ENCODE data around the gene ZGLP1.
A peak's percentile ranks its signal among the peaks of the same experiment; 100 is the strongest.

ZGLP1 gene

DNA sequence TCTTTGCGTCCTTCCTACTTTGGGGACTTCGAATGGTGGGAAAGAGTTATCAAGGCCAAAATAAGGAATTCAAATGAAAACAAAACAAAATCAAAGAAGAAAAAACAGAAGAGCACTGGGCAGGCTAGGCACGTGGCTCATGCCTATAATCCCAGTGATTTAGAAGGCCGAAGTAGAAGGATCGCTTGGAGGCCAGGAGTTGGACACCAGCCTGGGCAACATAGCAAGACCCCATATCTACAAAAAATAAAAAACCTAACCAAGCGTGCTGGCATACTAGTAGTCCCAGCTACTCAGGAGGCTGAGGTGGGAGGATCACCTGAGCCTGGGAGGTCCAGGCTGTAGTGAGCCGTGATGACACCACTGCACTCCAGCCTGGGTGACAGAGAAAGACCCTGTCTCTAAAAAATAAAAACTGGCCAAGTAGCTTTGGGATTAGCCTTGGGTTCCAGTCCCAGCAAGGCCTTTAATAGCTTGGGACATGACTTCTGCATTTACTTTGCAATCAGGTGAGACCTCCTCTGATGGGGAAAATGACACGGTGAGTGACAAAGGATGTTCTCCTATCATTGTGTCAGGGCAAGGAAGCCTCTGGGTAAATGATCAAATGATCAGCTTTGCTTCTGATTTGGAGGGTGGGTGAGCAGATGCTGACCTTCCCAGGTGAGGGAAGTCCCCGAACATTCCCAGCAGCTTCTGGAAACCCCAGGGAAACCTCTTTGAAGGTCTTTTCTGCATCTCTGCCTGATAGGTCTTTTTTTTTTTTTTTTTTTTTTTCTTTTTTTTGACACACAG is 31.6 kb downstream of the ZGLP1 start:
- no peak for DNase-seq (ENCODE audit: low read depth)

DNA sequence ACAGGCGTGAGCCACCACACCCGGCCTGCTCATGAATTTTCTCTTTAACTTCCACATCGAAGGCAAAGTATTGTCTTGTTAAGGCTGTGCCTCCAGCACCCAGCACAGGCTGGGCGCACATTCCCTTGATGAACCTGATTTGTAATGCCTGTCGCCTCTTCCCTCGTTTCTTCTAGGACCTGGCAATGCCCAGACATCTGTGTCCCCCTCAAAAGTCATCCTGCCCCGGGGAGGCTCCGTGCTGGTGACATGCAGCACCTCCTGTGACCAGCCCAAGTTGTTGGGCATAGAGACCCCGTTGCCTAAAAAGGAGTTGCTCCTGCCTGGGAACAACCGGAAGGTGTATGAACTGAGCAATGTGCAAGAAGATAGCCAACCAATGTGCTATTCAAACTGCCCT is 35.0 kb downstream of the ZGLP1 start:
- no peak for DNase-seq (ENCODE audit: low read depth)

DNA sequence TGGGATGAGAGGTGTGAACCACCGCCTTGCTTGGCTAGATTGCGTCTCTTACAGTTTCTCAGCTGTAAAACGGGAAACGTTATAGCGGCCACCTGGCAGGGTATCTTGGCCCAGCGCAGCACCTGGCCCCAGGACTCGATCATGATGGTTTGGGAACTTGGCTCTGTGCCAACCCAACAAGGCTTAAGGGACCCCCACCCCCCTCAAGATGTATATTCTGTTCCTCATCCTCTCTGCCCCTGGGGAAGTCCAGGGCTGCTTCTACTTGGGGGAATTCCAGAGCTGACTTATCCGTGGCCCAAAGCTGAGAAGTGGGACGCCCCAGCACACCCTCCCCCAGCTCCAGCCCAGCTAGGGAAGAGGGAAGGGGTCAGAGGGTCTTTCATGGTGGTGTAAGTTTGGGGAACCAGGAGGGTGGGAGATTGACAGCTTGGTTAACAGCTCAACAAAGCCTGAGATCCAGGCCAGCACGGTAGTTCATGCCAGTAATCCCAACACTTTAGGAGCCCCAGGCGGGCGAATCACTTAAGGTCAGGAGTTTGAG is 38.0 kb downstream of the ZGLP1 start:
- no peak for DNase-seq (ENCODE audit: low read depth)

DNA sequence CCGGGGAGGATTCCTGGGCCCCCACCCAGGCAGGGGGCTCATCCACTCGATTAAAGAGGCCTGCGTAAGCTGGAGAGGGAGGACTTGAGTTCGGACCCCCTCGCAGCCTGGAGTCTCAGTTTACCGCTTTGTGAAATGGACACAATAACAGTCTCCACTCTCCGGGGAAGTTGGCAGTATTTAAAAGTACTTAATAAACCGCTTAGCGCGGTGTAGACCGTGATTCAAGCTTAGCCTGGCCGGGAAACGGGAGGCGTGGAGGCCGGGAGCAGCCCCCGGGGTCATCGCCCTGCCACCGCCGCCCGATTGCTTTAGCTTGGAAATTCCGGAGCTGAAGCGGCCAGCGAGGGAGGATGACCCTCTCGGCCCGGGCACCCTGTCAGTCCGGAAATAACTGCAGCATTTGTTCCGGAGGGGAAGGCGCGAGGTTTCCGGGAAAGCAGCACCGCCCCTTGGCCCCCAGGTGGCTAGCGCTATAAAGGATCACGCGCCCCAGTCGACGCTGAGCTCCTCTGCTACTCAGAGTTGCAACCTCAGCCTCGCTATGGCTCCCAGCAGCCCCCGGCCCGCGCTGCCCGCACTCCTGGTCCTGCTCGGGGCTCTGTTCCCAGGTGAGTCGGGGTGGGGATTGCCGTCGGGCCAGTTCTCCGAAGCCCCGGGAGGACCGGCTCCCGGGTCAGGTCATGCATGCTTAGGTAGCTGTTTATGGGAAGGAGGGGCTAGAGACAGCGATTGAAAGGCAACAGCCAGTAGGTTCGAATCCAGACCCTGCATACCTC is 38.8 kb downstream of the ZGLP1 start, which contains the start of gene ICAM1:
Gene ICAM1 (plus strand): TSS at position 505 of the 779 bp plus-strand sequence. CDS start 40 bp downstream, at position 545.
- peak; percentile 60 for DNase-seq (ENCODE audit: low read depth)

DNA sequence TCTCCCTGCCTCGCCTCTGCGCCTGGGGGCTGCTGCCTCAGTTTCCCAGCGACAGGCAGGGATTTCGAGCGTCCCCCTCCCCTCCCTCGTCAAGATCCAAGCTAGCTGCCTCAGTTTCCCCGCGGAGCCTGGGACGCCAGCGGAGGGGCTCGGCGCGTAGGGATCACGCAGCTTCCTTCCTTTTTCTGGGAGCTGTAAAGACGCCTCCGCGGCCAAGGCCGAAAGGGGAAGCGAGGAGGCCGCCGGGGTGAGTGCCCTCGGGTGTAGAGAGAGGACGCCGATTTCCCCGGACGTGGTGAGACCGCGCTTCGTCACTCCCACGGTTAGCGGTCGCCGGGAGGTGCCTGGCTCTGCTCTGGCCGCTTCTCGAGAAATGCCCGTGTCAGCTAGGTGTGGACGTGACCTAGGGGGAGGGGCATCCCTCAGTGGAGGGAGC is 39.4 kb downstream of the ZGLP1 start:
- no peak for DNase-seq (ENCODE audit: low read depth)

DNA sequence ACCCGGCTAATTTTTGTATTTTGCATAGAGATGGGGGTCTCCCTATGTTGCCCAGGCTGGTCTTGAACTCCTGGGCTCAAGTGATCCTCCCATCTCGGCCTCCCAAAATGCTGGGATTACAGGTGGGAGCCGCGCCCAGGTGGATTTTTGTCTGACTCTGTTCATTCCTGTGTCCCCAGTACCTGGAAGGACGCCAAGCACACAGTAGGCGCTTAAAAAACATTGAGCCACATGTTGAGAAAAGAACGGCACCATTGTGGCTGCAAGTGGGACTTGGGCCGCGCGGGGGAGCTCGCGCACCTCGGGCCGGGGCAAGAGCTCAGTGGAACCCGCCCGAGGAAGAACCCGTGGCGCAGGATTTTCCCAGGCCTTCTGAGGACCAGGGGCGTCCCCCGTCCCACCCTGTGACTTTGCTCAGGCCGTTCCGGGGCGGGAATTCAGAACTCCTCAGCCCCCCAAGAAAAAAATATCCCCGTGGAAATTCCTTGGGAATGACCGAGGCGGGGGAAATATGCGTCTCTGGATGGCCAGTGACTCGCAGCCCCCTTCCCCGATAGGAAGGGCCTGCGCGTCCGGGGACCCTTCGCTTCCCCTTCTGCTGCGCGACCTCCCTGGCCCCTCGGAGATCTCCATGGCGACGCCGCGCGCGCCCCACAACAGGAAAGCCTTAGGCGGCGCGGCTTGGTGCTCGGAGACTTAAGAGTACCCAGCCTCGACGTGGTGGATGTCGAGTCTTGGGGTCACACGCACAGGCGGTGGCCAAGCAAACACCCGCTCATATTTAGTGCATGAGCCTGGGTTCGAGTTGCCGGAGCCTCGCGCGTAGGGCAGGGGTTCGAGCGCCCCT is 40.1 kb downstream of the ZGLP1 start:
- peak; percentile 78 for DNase-seq (ENCODE audit: low read depth)

DNA sequence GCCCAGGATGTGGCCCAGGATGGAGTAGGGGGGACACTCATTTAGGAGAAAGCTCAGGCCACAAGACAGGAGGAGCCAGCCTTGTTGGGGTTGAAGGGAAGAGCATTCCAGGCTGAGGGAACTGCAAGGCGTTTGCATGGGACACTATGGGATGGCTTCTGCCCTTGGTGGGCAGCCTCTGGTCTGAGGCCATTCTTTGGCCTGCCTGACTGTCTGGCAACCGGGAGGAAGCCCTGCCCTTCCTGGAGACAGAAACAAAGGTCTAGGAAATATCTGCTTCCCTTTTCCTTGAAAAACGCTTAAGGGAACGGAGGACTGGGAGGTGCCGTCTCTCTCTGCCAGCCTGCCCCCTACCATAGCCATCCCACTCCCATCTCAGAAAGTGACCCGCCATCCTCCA is 41.5 kb downstream of the ZGLP1 start:
- DNase-seq (ENCODE audit: low read depth), result no peak

DNA sequence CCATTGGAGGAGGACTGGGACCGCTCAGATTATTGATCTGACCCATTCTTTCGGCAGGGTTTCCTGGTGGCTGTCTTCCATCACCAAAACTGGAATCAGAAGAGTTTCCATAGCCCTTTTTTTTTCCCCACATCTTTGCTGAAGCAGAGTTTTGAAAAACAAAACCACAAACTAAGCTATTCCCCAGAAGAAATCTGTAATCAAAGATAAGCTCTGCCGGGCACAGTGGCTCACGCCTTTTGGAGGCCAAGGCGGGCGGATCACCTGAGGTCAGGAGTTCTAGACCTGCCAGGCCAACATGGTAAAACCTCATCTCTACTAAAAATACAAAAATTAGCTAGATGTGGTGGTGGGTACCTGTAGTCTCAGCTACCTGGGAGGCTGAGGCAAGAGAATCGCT is 42.9 kb downstream of the ZGLP1 start:
- DNase-seq (ENCODE audit: low read depth), result no peak

DNA sequence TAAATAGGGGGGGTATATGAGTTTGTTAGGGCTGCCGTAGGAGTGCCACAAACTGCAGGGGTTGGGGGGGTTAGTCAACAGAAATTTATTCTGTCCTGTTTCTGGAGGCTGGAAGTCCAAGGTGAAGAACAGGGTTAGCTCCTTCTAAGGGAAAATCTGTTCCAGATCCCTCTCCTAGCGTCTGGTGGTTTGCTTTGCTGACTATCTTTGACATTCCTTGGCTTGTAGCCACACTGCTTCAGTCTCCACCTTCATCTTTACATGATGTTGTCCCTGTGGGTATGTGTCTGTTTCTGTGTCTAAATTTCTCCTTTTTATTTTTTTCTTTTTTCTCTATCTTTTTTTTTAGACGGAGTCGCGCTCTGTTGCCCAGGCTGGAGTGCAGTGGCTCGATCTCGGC is 46.8 kb downstream of the ZGLP1 start:
- no peak for DNase-seq (ENCODE audit: low read depth)

DNA sequence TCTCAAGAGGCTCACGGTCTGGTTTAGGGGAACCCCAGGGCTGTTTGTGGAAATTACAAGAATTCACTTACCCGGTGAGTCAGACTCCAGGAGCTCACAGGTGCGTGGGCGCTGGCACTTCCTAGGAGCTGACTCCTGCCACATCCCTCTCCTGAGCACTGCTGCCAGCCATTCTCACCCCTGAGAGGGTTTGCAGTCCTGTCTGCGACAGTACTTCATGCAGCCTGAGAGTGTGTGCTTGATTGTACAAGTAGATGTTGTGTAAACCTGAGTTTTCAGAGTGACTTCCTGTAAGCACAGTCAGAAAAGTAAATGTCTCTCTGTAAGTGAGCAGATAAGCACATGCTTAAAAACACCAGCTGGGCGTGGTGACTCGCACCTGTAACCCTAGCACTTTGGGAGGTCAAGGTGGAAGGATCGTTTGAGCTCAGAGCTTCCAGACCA is 49.5 kb downstream of the ZGLP1 start:
- DNase-seq (ENCODE audit: low read depth), result peak; percentile 55

DNA sequence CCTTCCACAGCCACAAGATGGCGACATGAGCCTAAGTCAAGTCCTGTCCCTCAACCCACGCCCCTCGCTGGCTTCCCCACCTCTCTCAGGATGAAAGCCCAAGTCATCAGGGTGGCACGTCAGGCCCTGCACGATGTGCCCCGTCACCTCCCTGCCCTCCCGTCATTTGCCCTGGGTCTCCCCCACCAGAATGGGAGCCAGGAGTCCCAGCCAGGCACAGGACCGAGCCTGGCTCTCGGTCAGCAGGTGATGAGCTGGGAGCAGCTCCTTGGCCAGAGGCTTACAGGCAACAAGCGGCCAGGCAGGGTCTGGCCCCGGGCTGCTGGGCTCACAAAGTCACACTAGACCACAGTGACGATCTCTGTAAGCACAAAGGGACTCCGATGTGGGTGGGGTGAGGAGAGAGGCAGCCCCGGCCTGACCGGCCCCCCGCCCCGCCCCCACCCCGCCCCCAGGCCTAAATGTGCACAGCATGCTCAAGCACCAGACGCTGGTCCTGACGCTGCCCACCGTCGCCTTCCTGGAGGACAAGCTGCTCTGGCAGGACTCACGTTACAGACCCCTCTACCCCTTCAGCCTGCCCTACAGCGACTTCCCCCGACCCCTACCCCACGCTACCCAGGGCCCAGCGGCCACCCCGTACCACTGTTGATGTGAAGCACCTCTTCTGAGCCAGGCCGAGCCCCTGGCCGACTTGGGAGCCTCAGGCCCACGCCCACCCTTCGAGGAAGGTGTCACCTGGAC is 50.3 kb downstream of the ZGLP1 start:
- DNase-seq (ENCODE audit: low read depth), result peak; percentile 90

DNA sequence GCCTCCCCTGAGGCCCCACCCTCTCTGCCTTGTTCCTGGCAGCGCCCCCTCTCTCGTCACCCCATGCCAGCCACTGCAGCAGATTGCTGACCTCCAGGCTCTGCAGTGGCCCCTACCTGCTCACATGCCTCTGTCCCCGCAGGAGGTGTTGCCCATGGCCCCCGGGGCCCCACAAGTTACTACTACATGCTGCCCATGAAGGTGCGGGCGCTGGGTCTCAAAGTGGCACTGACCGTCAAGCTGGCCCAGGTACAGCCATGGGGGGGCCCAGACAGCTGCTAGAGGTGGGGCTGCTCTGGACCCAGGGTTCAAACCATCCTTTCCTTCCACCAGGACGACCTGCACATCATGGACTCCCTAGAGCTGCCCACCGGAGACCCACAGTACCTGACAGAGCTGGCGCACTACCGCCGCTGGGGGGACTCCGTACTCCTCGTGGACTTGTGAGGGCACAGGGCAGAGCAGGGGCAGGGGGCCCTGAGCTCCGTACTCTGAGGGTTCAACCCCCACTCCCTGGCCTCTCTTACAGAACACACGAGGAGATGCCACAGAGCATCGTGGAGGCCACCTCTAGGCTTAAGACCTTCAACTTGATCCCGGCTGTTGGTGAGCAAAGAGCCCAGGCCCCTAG is 51.4 kb downstream of the ZGLP1 start:
- DNase-seq (ENCODE audit: low read depth), result no peak

DNA sequence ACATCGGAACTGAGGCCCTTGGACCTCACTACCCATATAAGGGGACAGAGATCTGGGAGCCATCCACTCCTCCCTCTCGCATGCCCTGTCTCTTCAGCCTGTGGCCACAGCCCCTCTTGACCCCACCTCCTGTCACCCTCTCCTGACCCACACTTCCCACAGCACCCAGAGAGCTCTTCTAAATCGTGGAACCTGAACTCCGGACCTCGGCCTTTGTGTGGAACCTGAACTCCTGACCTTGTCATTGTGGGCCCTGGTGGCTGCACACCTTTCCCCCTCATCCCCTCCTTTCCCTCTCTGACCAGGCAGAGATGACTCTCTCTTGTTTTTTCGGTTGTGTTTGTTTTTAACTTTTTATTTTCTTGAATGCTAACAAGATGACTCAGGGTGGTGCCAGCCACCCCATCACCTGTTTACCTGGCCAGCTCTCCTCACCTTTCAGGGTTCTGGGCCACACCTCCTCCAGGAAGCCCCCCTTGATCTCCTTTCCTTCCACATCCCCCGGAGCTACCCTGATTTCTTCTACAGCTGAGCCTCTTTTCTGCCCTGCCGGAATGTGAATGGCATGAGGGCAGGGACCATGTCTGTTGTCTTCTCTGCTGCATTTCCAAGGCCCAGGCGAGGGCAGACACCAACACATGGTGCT is 52.5 kb downstream of the ZGLP1 start:
- DNase-seq (ENCODE audit: low read depth), result no peak

DNA sequence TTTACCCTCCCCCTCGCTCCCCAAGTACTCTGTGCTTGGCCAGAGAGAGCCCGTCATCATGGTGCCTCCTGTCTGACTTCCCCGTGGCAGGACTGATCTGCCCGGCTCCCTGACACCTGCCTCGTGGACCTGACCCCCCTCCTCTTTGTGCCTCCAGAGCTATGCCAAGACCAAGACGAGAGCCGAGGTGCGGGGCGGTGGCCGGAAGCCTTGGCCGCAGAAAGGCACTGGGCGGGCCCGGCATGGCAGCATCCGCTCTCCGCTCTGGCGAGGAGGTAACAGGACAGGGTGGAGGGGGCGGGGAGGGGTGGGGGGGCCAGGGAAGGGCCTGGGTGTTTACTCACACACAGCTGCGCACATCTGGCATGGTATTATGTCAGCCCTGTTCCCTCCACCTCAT is 53.1 kb downstream of the ZGLP1 start:
- no peak for DNase-seq (ENCODE audit: low read depth)

DNA sequence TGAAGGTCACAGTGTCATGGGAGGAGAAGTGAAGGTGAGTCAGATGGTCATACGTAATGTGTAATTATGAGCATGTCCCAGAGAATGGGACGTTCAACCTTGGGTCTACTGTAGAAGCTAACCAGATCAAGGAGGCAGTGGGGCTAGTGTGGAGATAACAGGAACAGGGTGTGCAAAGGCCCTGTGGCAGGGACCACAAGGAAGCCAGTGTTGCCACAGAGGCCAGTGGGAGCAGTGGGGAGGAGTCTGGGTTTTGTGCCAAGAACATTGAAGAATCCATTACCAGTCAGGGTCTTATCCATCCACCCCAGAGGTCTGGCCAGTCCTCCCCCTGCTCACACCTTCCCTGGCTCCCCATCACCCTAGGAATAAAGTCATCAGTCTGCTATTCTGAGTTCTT is 54.3 kb downstream of the ZGLP1 start:
- DNase-seq (ENCODE audit: low read depth), result no peak
